ENCODE measurements around the gene PTPRD. TPM values are rescaled to one million over a fixed set of nuclear protein-coding genes. Genes with fewer than 3 reads are reported as not detected.

The PTPRD gene
- total and polyA plus RNA-seq, 2 donors from 2014 or later = 6.4 to 78.9 TPM

DNA sequence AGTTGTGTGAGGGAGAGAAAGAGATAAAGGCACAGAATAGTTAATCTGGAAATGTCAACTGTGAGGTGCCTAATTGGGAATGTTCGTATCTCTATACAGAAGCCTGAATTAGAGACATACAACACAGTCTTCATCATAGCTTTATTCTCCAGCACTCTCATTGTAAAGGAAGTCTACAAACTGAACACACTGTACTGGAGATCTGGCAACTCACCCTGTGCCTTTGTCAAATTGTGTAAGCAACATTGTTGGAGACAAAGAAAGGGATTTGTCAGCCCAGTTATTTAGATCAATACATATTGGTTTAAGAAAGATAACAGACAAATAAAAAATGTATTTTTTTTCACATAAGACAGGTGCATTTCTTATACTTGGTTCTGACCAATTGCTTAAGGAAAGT, 1980.3 kb downstream of the PTPRD start:
- H3K27ac ChIP-seq (ENCODE audit: low read depth in 2 of 2, low read length in 2 of 2) = no peak overlapping the region
- intact Hi-C loops (cut with DNase I) = no loop called here
- FAIRE-seq = no peak

GRCh38 chr9:8628791-8629190, 1984.0 kb downstream of the PTPRD start:
- Histone ChIP-seq H3K9ac (ENCODE audit: low read length in 3 of 3) (no peak overlapping the region), H3K27ac (ENCODE audit: low read depth in 2 of 2, low read length in 2 of 2) (no peak overlapping the region), H3K36me3 (ENCODE audit: control insufficient read depth in 2 of 3, insufficient read depth in 3 of 3, low read length in 3 of 3) (no peaks in the 10 kb centered on the region), H3K4me3 (ENCODE audit: low read length in 3 of 3) (no peak overlapping the region), H3K4me1 (ENCODE audit: control insufficient read depth in 2 of 3, insufficient read depth in 2 of 3, low read depth in 1 of 3, low read length in 3 of 3) (no peaks in the 10 kb centered on the region), H3K9me3 (ENCODE audit: control insufficient read depth in 2 of 3, insufficient read depth in 1 of 3, low read length in 3 of 3) (no peaks in the 10 kb centered on the region), H3K27me3 (ENCODE audit: control insufficient read depth, insufficient read depth, low read length) (no peaks in the 10 kb centered on the region)
- DNase-seq = no peak
- intact Hi-C loops (cut with DNase I) = no loop called here
- no peak for TF ChIP-seq CTCF (IDR thresholded peaks at IDR 0.05; ENCODE audit: borderline replicate concordance, extremely low read depth, insufficient read depth)
- FAIRE-seq = no peak

More for the DNA sequence above, 1980.3 kb downstream of the PTPRD start:
- no peaks in the 10 kb centered on the region for H3K4me1 ChIP-seq (ENCODE audit: control insufficient read depth in 2 of 3, insufficient read depth in 2 of 3, low read depth in 1 of 3, low read length in 3 of 3)
- H3K36me3 ChIP-seq (ENCODE audit: control insufficient read depth in 2 of 3, insufficient read depth in 3 of 3, low read length in 3 of 3) = no peaks in the 10 kb centered on the region
- no peaks in the 10 kb centered on the region for H3K27me3 ChIP-seq (ENCODE audit: control insufficient read depth, insufficient read depth, low read length)
- TF ChIP-seq CTCF (IDR thresholded peaks at IDR 0.05; ENCODE audit: borderline replicate concordance, extremely low read depth, insufficient read depth) = no peak
- DNase-seq = no peak
- H3K9me3 ChIP-seq (ENCODE audit: control insufficient read depth in 2 of 3, insufficient read depth in 1 of 3, low read length in 3 of 3) = no peaks in the 10 kb centered on the region
- no peak overlapping the region for H3K4me3 ChIP-seq (ENCODE audit: low read length in 3 of 3)
- H3K9ac ChIP-seq (ENCODE audit: low read length in 3 of 3) = no peak overlapping the region

- H3K9me3 ChIP-seq (ENCODE audit: control insufficient read depth in 2 of 3, insufficient read depth in 1 of 3, low read length in 3 of 3) = no peaks in the 10 kb centered on the region
- H3K36me3 ChIP-seq (ENCODE audit: control insufficient read depth in 2 of 3, insufficient read depth in 3 of 3, low read length in 3 of 3) = no peaks in the 10 kb centered on the region
- intact Hi-C loops (cut with DNase I) = no loop called here
- TF ChIP-seq CTCF (IDR thresholded peaks at IDR 0.05; ENCODE audit: borderline replicate concordance, extremely low read depth, insufficient read depth) = no peak
- DNase-seq (no peak), FAIRE-seq (no peak)
- H3K4me1 ChIP-seq (ENCODE audit: control insufficient read depth in 2 of 3, insufficient read depth in 2 of 3, low read depth in 1 of 3, low read length in 3 of 3) = no peaks in the 10 kb centered on the region
- no peak overlapping the region for H3K27ac ChIP-seq (ENCODE audit: low read depth in 2 of 2, low read length in 2 of 2)
- H3K27me3 ChIP-seq (ENCODE audit: control insufficient read depth, insufficient read depth, low read length) = no peaks in the 10 kb centered on the region
- no peak overlapping the region for H3K4me3 ChIP-seq (ENCODE audit: low read length in 3 of 3)
- H3K9ac ChIP-seq (ENCODE audit: low read length in 3 of 3) = no peak overlapping the region
These were observed 1984.7 kb downstream of the PTPRD start for GRCh38 chr9:8627976-8628679.

GRCh38 chr9:8622871-8623270, 1989.9 kb downstream of the PTPRD start:
- Histone ChIP-seq H3K4me1 (ENCODE audit: control insufficient read depth in 2 of 3, insufficient read depth in 2 of 3, low read depth in 1 of 3, low read length in 3 of 3) (no peaks in the 10 kb centered on the region), H3K9me3 (ENCODE audit: control insufficient read depth in 2 of 3, insufficient read depth in 1 of 3, low read length in 3 of 3) (no peaks in the 10 kb centered on the region), H3K9ac (ENCODE audit: low read length in 3 of 3) (no peak overlapping the region), H3K27me3 (ENCODE audit: control insufficient read depth, insufficient read depth, low read length) (no peaks in the 10 kb centered on the region), H3K4me3 (ENCODE audit: low read length in 3 of 3) (no peak overlapping the region), H3K36me3 (ENCODE audit: control insufficient read depth in 2 of 3, insufficient read depth in 3 of 3, low read length in 3 of 3) (no peaks in the 10 kb centered on the region), H3K27ac (ENCODE audit: low read depth in 2 of 2, low read length in 2 of 2) (no peak overlapping the region)
- FAIRE-seq (no peak), DNase-seq (no peak)
- TF ChIP-seq CTCF (IDR thresholded peaks at IDR 0.05; ENCODE audit: borderline replicate concordance, extremely low read depth, insufficient read depth) = no peak
- intact Hi-C loops (cut with DNase I) = no loop called here

Data from kidney (tissue), 14 donors.